Right atrium auricular region (tissue), 2 donors: ENCODE measurements around the gene ENOX2. TPM values are rescaled to one million over a fixed set of nuclear protein-coding genes. Genes with fewer than 3 reads are reported as not detected.
"Not testable (repeated sequence)": the region's sequence is repeated elsewhere in the genome, so short reads cannot be mapped to it uniquely, and the experiment has no call there.

Experiments used
- DNase-seq: peaks from one replicate; pipeline ENCODE4 v3.0.0-alpha.2; 2019; ENCODE audit warnings: low spot score
- H3K27ac ChIP-seq, 2 donors: fragments of 200-600 bp; sonication (generic); 1 replicate in 1 of 2; 2 replicates in 1 of 2; pipeline ENCODE4 v1.5.1; 2016 to 2019
- H3K27me3 ChIP-seq, 2 donors: fragments of 200-600 bp; sonication (generic); one replicate each; pipeline versions ENCODE4 v1.5.1 to v1.6.0; 2017 to 2019
- H3K36me3 ChIP-seq: fragments of 200-600 bp; sonication (generic); one replicate; pipeline ENCODE4 v1.5.1; 2016
- H3K4me1 ChIP-seq, 2 donors: fragments of 200-600 bp; sonication (generic); one replicate each; pipeline versions ENCODE4 v1.5.1 to v1.6.0; 2017 to 2019
- H3K4me3 ChIP-seq, 2 donors: fragments of 200-600 bp; sonication (generic); 1 replicate in 1 of 2; 2 replicates in 1 of 2; pipeline ENCODE4 v1.5.1; 2017 to 2019; ENCODE audit warnings: mild to moderate bottlenecking in 1 of 2, moderate library complexity in 1 of 2
- H3K9me3 ChIP-seq, 2 donors: fragments of 200-600 bp; sonication (generic); one replicate each; pipeline ENCODE4 v1.5.1; 2019
- total RNA-seq, 2 donors: library from RNA; depleted of rRNA; stranded (reverse); fragments of >200 nt; gene quantifications; one replicate each; pipeline ENCODE4 v1.1.0, GENCODE V29; 2016
- TF ChIP-seq, protein P1 (sequence below), 2 donors: fragments of 200-600 bp; sonication (generic); IDR thresholded peaks; one replicate each; pipeline ENCODE4 v1.5.1; 2019; ENCODE audit warnings: antibody characterized with exemption in 2 of 2

Gene ENOX2
- total RNA-seq, 2 donors from 2014 or later = 16.8 to 22.6 TPM

DNA sequence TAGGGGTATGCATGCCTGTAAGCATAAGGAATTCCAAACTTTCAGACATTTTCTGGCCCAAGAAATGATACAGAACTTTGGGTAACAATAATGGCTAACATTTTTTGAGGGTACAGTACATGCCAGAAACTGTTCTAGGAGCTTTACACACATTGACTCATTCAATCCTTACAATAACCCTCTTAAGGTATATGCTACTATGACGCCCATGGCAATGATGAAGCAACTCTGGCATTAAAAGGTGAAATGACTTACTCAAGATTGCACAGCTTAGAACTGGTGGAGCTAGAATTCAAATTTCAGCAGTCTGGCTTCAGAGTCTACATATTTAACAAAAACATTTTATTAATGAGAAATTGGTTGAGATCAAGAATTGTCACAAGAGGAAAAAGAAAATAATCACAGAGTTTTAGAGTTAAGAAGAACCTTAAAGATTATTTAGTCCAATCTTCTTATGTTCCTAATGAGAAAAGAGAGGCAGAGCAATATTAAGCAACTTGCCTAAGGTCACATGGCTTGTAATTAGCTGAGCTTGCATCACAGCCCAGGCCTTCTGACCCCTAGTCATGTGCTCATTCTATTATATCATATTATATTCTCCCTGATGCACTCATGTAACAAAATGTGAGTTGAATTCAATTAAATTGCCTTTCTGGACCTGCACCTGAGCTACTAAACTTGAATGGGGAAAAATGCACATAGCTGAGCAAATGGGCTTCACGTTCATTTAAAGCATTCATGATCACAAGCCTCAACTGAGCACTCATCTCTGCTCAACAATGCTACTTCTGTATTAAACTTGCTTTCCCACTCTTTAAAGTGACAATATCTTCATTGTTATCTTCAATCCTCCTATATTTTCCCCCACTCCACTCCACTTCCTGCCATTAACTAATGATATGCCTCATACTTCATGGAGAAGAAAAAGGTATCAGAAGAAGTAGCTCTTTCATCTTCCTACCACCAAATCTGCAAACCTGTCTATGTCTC lies 73.2 kb downstream of the ENOX2 start:
- Histone ChIP-seq H3K4me3 (no peak overlapping the region), H3K4me1 (no peaks in the 10 kb centered on the region), H3K9me3 (no peaks in the 10 kb centered on the region), H3K36me3 (no peaks in the 10 kb centered on the region), H3K27ac (no peak overlapping the region), H3K27me3 (no peaks in the 10 kb centered on the region)
- TF ChIP-seq, protein P1, sequence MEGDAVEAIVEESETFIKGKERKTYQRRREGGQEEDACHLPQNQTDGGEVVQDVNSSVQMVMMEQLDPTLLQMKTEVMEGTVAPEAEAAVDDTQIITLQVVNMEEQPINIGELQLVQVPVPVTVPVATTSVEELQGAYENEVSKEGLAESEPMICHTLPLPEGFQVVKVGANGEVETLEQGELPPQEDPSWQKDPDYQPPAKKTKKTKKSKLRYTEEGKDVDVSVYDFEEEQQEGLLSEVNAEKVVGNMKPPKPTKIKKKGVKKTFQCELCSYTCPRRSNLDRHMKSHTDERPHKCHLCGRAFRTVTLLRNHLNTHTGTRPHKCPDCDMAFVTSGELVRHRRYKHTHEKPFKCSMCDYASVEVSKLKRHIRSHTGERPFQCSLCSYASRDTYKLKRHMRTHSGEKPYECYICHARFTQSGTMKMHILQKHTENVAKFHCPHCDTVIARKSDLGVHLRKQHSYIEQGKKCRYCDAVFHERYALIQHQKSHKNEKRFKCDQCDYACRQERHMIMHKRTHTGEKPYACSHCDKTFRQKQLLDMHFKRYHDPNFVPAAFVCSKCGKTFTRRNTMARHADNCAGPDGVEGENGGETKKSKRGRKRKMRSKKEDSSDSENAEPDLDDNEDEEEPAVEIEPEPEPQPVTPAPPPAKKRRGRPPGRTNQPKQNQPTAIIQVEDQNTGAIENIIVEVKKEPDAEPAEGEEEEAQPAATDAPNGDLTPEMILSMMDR (IDR thresholded peaks at IDR 0.05) = no peak
- DNase-seq = no peak

DNA sequence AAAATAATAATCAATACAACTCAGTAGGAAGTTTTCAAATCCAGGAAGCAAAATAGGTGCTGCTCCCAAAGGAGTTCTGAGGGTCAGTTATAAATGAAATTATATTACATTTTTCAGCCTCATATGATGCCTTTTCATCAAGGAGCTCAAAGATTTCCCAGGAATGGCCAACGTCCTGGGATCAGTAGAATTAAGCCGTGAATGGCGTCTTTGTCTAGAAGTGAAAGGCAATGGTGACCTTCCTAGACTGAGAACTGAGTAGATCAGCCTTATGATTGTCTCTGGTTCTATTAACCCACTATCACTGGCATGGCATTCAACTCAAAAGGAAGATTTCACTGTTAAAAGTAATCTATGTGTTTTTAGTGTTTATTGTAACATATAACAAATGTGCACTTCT lies 74.4 kb downstream of the ENOX2 start:
- H3K27ac ChIP-seq = no peak overlapping the region
- H3K4me3 ChIP-seq = no peak overlapping the region
- H3K4me1 ChIP-seq = no peaks in the 10 kb centered on the region
- H3K27me3 ChIP-seq = no peaks in the 10 kb centered on the region
- no peak for DNase-seq
- H3K9me3 ChIP-seq = no peaks in the 10 kb centered on the region
- H3K36me3 ChIP-seq = no peaks in the 10 kb centered on the region
- TF ChIP-seq, protein P1 (IDR thresholded peaks at IDR 0.05) = no peak

DNA sequence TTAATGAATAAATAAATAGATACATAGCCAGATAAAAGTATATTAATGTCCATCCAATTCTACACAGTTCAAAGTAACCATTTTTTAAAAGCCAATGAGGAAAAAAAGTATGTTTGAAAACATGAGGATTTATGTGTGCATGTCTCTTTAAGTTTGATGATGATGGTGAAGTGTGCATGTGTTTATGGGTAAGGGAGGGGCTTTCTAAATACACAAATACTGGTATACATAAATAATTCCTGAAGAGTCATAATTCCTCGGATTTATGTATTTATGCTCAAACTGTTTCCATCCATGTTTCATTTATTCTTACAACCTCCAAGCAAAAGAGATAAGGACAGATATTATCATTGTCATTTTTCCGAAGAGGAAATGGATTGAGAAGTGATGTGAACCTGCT lies 75.4 kb downstream of the ENOX2 start:
- no peaks in the 10 kb centered on the region for H3K27me3 ChIP-seq
- no peak overlapping the region for H3K4me3 ChIP-seq
- no peak overlapping the region for H3K27ac ChIP-seq
- TF ChIP-seq, protein P1 (IDR thresholded peaks at IDR 0.05) = no peak
- DNase-seq = no peak
- H3K36me3 ChIP-seq = no peaks in the 10 kb centered on the region
- H3K4me1 ChIP-seq = no peaks in the 10 kb centered on the region
- no peaks in the 10 kb centered on the region for H3K9me3 ChIP-seq

DNA sequence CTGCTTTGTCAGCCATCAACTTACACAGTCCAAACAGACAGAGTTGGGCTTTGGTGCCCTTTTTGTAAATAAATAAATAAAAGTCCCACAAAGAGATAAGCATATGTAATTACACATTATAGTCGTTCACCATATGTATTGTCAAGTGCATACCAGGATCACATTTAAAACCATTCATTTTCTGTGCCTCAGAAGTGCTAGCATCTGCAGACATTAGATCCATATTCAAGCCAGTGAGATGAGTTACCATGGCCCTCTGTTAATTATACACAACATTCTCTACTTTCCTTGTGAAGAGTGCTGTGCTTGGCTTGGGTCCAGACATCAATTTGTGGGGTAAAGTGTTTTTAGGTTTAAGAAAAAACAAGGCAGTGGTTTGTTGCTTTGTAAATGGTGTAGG lies 76.8 kb downstream of the ENOX2 start:
- Histone ChIP-seq H3K36me3 (no peaks in the 10 kb centered on the region), H3K27ac (no peak overlapping the region), H3K4me1 (no peaks in the 10 kb centered on the region), H3K4me3 (no peak overlapping the region), H3K9me3 (no peaks in the 10 kb centered on the region), H3K27me3 (no peaks in the 10 kb centered on the region)
- TF ChIP-seq, protein P1 (IDR thresholded peaks at IDR 0.05) = no peak
- no peak for DNase-seq

DNA sequence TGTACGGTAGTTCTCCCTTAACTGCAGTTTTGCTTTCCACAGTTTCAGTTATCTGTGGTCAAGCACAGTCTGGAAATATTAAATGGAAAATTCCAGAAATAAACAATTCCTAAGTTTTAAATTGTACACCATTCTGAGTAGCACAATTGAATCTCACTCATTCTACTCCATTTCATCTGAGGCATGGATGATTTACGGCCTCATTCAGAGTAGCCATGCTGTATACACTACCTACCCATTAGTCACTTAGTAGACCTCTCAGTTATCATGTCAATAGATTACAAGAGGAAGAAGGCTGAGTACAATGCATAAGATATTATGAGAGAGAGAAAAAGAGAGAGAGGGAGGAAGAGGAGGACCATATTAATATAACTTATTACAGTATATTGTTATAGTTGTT lies 77.5 kb downstream of the ENOX2 start:
- Histone ChIP-seq H3K27me3 (no peaks in the 10 kb centered on the region), H3K4me3 (no peak overlapping the region), H3K27ac (no peak overlapping the region), H3K36me3 (no peaks in the 10 kb centered on the region), H3K4me1 (no peaks in the 10 kb centered on the region), H3K9me3 (no peaks in the 10 kb centered on the region)
- no peak for DNase-seq
- TF ChIP-seq, protein P1 (IDR thresholded peaks at IDR 0.05) = no peak

DNA sequence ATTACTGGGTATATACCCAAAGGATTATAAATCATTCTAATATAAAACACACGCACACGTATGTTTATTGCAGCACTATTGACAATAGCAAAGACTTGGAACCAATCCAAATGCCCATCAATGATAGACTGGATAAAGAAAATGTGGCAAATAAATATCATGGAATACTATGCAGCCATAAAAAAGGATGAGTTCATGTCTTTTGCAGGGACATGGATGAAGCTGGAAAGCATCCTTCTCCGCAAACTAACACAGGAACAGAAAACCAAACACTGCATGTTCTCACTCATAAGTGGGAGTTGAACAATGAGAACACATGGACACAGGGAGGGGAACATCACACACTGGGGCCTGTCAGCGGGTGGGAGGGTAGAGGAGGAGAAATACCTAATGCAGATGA lies 83.6 kb downstream of the ENOX2 start:
- H3K27me3 ChIP-seq, H3K4me1 ChIP-seq, H3K27ac ChIP-seq, H3K36me3 ChIP-seq, H3K4me3 ChIP-seq, H3K9me3 ChIP-seq, DNase-seq: not testable (repeated sequence)

DNA sequence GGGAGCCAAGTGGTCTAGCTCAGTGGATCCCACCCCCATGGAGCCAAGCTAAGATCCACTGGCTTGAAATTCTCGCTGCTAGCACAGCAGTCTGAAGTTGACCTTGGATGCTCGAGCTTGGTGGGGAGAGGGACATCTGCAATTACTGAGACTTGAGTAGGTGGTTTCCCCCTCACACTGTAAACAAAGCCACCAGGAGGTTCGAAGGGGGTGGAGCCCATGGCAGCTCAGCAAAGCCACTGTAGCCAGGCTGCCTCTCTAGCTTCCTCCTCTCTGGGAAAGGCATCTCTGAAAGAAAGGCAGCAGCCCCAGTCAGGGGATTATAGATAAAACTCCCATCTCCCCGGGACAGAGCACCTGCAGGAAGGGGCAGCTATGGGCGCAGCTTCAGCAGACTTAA lies 89.1 kb downstream of the ENOX2 start:
- not testable (repeated sequence) for H3K4me3 ChIP-seq, H3K27ac ChIP-seq, H3K27me3 ChIP-seq, DNase-seq, H3K4me1 ChIP-seq, H3K9me3 ChIP-seq, H3K36me3 ChIP-seq
